Activated T-cell treated with anti-CD3 and anti-CD28 coated beads for 24 hours (primary cell): Measurements from ENCODE around the gene BLM.
"Not testable (repeated sequence)": the region's sequence is repeated elsewhere in the genome, so short reads cannot be mapped to it uniquely, and the experiment has no call there.

Source experiments
- DNase-seq: peaks from one replicate; pipeline ENCODE4 v3.0.0-alpha.2; 2020; ENCODE audit warnings: low read depth

Gene BLM

DNA sequence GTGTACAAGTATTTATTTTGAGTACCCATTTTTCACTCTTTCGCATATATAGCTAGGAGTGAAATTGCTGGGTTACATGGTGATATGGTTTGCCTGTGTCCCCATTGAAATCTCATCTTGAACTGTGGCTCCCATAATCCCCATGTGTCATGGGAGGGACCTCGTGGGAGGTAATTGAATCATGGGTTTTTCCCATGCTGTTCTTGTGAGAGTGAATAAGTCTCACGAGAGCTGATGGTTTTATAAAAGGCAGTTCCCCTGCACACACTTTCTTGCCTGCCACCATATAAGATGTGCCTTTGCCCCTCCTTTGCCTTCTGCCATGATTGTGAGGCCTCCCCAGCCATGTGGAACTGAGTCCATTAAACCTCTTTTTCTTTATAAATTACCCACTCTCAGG, 23.4 kb downstream of the BLM start:
- not testable (repeated sequence) for DNase-seq

DNA sequence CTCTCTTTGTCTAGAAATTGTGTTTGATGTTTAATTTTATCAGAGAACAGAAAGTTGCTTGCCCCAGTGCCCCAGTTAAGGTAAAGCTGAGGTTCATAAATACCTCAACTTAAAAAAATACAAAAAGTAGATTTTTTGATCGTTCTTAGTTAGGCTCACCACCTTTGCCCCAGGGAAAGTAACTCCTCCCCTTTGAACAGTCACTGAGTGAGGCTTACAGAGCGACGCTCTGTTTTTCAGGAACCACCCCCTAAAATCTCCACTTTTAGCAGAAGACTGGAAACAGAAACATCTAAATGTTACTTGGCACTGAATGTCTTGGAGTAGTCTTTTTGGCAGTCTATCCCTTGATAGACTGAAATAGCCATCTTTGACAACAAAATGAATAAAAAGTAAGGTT, 24.9 kb downstream of the BLM start:
- no peak for DNase-seq

DNA sequence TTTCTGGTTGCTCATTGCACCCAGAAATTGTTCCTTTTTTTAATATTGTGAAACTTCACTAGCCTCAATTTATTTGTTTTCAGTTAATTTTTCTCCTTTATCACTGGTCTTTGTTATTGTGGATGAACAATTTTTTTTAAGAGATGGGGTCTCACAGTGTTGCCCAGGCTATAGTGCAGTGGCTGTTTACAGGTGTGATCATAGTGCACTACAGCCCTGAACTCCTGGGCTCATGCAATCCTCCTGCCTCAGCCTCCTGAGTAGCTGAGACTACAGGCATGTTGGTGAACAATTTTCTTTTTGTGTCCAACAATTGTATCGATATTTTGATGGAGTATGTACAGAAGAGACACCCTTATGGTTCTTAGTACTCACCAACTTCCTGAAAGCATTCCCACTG, 26.3 kb downstream of the BLM start:
- DNase-seq, result no peak

DNA sequence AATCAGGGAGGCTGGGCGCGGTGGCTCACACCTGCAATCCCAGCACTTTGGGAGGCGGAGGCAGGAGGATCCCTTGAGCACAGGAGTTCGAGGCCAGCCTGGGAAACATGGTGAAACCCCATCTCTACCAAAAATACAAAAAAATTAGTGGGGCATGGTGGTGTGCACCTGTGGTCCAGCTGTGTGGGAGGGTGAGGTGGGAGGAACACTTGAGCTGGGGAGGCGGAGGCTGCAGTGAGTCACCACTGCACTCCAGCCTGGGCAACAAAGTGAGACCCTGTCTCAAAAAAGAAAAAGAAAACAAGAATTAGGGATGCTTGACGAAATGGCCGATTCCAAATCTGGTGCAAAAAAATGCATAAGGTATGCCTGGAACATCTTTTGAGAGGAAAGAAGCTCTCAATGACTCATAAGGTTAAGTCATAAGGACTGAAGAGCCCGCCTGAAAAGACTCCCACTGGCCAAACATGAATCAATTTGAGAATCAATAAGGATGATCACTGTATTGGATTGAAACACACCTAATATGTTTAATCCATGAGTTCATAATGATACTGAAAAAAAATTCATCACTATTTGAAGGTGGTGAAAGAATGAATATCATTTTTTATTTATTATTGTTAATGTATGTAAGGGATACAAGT, 27.7 kb downstream of the BLM start:
- DNase-seq, result no peak

DNA sequence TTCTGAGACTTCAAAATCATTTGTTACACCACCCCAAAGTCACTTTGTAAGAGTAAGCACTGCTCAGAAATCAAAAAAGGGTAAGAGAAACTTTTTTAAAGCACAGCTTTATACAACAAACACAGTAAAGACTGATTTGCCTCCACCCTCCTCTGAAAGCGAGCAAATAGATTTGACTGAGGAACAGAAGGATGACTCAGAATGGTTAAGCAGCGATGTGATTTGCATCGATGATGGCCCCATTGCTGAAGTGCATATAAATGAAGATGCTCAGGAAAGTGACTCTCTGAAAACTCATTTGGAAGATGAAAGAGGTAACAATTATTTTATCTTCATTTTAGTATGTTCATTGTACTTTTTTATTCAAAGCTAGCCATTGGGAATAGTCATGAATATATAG, 32.6 kb downstream of the BLM start:
- DNase-seq, result no peak

DNA sequence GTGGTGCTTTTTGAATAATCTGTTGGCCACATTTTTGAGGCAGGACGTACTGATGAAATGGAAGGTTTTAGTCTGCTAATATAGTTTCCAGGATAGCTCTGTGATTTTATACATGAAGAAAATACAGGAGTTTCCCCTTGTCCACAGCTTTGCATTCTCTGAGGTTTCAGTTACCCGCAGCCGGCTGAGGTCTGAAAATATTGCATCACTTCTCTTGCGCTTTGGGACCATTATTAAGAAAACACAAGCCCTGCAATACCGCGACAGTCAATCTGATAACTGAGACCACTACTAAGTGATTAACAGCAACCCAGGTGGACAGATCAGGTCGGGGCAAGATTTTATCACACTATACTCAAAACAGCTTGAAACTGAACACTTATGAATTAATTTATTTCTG, 33.0 kb downstream of the BLM start:
- peak; percentile 9 for DNase-seq

DNA sequence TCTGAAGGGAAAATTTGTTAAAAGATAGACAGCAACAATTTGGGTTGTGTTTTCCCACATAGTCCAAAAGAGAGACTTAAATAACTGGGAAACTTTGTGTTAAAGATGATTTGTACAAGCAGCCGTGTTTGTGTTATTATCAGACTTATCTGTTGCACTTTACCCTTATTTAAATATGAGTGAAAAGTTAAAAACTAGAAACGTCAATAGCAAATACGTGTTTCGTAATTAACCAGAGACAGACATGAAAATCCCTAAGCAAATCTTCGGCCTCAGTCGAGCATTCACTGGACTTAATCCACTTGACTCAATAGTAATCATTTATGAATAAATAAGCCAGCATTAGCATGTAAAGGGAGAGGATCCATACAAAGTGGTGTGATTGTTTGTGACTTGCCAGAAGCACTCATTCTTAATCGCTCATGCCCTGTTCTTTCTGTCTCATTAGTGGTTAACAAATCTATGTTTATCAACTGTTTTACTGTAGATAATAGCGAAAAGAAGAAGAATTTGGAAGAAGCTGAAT, 34.2 kb downstream of the BLM start:
- no peak for DNase-seq

DNA sequence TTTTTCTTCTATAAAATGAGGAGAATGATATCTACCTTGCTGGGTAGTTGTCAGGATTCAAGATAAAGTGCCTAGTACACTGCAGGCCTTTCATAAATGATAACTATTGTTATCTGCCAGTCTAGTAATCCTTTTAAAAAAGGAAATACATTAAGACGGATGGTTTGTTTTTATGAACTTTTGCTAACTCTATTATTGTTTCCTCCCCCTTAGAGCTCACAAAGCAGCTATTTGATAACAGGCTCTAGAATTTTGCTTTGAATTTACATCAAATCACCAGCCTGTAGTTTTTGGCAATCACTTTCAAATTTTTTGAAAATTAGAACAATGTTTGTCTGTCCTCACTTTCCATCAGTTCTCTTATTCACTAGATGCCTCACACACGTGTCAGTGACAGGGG, 39.8 kb downstream of the BLM start:
- DNase-seq, result no peak

DNA sequence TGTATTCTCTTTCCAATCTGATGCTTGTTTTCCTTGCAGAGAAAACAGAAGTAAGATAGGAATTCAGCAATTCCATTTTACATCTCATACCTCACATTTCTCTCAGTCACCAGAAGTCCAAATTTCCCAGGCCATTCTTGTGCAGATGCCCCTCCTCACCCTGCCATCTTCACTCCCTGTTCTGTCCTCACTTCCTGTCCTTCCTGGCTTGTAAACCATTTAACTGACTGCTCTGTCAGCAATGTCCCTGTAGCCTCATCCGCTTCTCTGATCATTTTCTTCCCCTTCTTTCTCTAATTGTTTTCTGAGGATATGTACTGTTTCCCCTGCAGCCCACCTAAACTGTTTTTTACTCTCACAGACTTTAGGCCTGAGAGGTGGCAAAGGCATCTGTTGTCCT, 40.3 kb downstream of the BLM start:
- no peak for DNase-seq

DNA sequence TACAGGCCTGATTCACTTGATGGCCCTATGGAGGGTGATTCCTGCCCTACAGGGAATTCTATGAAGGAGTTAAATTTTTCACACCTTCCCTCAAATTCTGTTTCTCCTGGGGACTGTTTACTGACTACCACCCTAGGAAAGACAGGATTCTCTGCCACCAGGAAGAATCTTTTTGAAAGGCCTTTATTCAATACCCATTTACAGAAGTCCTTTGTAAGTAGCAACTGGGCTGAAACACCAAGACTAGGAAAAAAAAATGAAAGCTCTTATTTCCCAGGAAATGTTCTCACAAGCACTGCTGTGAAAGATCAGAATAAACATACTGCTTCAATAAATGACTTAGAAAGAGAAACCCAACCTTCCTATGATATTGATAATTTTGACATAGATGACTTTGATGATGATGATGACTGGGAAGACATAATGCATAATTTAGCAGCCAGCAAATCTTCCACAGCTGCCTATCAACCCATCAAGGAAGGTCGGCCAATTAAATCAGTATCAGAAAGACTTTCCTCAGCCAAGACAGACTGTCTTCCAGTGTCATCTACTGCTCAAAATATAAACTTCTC, 43.6 kb downstream of the BLM start:
- DNase-seq, result no peak

DNA sequence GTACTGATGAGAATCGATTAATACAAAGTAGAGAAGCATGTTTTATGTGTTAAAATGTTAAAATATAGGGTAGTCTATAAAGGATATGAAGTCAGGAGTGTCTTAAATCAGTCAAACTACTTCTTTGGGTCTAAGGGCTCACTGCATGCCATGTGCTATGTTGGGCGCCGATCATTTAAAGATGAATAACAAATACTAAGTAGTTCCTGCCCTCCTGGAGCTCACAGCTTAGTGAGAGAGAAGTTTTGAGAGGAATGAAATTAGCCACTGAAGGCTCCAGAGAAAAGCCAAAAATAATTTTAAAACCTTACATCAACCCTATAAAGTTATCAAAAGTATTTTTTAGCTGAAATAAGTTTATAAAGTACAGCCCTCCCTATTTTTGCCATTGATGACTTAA, 44.5 kb downstream of the BLM start:
- DNase-seq, result no peak

DNA sequence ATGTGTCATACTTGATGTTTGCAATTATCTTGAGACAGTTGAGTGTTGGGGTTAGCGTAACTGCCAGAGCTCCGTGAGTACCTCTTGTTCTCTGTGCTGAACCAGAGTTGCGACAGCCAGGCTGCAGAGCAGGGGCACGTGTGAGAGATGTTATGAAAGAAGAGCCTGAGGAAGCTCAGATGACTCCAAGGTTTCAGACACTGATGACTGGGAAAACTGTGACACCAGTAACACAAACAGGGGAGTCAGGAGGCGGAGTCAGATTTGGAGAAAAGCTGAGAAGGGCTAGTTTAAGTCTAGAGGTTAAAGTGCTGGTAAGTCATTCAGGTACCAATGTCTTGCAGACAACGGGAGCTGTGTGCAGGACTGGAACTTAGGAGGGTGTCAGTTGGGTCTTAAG, 45.0 kb downstream of the BLM start:
- DNase-seq, result no peak

DNA sequence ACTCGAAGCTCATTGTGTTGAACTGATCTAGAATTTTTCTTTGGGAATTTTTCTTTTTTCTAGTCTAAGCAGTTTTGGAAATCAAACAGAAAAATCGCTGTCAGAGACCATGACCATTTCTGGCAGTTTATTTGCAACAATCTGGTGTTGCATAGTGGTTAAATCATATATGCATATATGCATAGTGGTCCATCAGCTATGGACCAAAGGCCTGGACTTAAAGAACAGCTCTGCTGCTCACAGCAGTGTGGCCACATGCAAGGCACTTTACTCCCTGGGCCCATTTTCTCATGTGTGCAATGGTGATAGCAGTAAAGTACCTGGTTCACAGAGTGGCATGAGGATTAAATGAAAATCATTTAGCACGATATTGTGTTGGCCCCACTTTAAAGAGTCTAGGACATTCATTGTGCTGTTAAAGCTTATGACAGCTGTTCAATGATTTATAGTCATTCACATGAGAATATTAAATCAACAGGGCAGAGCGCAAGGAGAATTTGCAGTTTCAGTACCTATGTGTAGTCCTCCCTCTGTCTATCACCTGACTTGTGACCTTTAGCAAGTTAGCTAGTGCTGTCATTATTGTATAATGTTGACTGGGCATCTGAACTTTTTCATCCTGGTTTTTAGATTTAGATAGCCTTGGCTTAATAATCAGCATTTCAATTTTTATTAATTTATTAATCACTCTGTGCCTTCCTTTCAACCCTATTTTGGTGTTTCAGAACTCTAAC, 46.4 kb downstream of the BLM start:
- DNase-seq, result no peak

DNA sequence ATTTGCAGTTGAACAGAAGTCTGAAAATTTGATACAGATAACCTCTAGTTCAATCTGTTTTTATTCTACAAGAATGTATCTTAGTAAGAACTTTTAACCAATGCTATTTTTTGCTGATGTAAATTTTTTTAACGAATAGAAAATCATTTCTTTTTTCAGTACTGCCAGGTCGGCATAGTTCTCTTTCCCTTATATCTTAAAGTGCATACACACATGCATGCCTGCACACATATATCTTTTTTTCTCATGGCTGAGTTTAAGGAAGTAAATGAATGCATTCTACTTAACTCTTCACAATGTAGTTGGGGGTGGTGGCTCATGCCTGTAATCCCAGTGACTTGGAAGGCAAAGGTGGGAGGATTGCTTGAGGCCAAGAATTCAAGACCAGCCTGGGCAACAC, 48.4 kb downstream of the BLM start:
- no peak for DNase-seq

DNA sequence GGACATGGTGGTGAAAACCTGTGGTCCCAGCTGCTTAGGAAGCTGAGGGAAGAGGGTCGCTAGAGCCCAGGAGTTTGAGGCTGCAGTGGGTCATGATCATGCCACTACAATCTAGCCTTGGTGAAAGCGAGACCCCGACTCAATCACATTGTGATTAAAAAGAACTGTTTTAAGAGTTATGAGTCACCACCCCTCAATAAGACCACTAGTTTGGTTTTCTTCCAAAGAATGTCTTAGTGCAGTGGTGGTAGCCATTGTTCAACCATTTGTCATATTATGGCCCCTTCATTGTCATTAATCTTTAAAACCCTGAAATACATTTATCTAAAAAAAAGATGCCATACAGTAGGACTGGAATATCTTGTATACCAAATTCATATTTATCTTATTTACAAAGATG, 48.8 kb downstream of the BLM start:
- no peak for DNase-seq

DNA sequence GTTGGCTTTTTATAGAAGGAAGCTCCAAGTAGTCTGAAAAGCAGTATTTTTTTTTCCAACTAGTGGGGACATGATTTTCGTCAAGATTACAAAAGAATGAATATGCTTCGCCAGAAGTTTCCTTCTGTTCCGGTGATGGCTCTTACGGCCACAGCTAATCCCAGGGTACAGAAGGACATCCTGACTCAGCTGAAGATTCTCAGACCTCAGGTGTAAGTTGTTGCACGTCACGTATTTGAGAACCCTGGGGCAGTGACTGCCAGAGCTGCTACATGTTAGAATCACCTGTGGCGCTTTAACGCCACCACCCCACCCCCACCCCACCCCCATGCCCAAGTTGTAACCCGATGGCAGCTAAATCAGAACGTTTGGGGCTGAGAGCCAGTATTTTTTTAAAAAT, 52.2 kb downstream of the BLM start:
- no peak for DNase-seq

DNA sequence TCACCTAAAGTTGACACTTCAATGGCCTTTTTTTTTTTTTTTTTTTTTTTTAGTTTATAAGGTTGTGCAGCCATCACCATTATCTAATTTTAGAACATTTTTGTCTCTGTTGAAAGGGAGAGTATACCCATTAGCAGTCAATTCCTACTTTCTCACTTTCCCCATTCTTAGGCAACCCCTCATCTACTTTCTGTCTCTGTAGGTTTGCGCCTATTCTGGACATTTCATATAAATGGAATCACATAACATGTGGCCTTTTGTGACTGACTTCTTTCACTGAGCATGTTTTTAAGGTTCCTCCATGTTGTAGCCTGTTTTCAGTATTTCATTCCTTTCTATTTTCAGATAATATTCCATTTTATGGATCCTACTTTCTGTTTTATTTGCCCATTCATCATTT, 56.3 kb downstream of the BLM start:
- DNase-seq, result no peak

DNA sequence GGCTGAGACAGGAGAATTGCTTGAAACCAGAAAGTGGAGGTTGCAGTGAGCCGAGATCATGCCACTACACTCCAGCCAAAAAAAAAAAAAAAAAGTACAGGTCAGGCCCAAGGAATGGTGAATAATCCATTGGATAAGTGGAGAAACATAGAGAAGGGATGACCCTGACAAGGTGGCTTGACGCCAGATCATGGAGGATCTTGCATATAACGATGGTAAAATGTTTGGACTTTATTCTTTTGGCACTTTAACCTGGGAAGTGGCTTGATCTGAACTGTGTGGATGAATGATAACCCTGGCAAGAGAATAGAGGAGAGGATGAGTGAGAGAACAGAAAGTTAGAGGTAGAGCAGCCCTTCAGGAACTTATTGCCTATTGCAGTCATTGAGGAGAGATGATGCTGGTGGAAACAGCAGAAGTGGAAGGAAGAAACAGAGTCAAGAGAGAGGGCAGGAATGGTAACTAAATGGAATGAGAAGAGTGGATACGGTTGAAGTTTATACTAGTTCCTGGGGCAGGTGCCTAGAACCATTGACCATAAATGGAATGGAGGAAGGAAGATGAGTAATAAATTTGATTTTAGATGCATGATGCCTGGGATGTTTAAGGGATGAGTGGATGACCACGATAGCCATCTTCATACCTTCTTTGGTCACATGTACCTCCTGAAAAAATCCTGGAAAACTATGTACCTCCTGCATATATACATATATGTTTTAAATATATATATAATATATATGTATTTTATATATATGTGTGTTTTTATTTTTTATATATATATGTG, 57.8 kb downstream of the BLM start:
- no peak for DNase-seq

DNA sequence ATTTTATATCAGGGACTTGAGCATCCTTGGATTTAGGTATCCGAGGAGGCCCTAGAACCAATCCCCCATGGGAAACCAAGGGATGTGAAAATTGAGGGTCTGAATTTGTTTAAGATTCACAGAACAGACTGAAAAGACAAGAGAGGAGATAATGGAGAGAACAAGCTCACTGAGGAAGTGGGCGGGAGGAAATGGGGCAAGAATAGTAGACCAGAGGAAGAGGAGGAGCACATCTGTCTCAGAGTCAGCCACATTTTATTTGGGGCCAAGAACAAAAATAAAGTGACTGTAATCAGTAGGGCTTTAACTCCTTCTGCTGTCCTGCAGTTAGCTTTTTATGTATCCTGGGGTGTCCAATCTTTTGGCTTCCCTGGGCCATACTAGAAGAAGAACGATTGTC, 63.8 kb downstream of the BLM start:
- no peak for DNase-seq

DNA sequence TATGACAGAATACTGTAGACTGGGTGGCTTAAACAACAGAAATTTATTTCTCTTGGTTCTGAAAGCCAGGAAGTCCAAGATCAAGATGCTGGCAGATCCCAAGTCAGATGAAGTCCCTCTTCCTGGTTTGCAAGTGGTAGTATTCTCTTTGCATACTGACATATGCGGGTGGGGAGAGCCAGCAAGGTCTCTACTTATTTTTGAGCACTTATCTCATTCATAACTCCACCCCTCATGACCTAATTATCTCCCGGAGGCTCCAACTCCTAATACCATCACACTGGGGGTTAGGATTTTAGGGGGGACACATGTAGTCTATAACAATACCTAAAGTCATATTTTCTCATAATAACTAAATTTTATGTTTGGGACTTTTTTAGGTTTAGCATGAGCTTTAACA, 65.3 kb downstream of the BLM start:
- DNase-seq, result no peak

DNA sequence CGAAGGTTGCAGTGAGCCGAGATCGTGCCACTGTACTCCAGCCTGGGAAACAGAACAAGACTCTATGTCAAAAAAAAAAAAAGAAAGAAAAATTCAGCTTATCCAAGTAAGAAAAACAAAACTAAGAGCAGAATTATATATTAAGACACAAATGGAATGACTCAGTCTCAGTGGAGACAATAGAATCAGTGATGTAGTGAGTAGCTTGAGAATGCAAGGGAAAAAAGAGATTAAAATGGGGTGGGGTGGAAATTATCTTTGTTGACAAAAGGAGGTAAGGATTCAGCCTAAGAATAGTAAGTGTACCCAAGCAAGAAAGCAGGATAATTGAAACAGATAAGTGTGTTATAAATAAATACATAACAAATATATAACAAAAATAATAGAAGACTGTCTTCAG, 70.7 kb downstream of the BLM start:
- no peak for DNase-seq

DNA sequence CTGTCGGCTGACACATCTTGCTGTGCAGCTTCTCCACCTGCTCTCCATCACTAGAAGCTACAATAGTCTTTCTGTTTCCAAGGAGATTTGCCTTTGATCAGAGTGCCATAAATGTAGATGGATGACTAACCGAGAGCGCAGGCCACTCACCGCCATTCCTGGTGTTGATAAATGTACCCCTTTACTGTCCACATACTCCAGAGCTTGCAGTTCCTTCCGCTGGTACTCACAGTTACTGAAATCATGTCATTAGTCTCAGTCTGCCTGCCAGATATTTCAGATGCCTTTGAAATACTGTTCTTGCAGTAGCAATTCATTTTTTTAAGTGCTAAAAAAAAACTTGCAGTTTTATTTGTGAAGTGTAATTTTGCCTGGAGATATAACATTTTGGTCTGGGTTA, 72.3 kb downstream of the BLM start:
- no peak for DNase-seq

DNA sequence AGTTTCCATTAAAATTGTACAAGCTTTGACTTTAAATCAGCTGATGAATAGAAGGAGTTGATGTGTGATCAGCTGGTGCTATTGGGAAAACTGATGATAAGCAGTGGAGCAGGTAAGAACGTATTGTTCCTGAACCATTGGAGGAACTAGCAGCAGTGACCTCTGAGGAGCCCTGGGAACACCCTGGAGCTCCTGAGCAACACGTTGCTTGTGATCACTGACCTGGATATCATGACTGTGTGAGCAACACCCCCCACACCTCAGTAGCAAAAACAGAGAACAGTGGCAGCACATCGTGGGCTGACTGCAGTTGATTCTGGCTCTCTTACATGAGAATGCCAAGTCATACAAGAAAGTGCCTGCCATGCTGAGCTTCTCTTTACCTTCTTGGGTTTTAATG, 72.9 kb downstream of the BLM start:
- DNase-seq, result no peak
